ENCODE results near the gene BPIFB3.
"Not testable (repeated sequence)": the region's sequence is repeated elsewhere in the genome, so short reads cannot be mapped to it uniquely, and the experiment has no call there.

BPIFB3 gene

DNA sequence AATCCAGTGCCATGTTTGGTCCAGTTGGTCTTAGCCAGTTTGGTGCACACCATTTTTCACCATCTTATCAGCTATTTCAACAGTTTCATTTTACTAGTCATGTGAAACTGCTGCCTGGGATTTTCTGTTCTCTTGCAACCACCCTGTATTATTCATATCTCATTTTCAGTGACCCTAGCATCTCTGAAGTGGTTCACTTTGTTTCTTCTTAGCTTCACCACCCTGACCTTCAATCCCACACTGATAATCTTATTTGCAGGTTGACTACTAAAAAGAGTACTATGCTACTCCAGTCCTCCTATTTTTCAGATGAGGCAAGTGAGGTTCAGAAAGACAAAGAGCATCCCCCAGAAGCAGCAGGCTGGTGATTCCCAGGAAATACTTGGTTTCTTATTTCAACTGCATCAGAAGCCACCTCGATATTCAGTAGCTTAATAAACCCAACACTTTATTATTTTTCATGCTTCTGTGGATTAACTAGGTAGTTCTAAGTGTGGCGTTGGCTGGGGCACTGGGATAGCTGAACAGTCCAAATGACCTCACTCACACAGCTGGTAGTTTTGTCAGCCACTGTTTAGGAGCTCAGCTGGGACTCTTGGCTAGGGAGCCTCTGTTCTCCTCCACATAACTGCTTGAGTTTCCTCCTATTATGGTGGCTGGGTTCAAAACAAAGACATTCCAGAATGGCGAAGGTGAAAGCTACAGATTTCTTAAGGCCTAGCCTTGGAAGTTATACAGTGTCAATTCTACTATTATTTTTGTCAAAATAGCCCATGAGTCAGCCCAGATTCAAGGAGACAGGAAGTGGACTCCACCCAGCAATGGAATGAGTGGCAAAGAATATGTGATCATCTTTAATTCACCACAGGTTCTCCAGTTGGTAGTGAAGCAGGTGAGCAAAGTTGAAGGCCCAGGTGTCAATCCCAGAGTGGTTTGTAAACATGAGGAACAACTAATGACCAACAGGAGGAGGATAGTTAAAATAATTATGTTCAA lies 66.3 kb downstream of the BPIFB3 start:
- DNase-seq (ENCODE audit: low read depth), result no peak

DNA sequence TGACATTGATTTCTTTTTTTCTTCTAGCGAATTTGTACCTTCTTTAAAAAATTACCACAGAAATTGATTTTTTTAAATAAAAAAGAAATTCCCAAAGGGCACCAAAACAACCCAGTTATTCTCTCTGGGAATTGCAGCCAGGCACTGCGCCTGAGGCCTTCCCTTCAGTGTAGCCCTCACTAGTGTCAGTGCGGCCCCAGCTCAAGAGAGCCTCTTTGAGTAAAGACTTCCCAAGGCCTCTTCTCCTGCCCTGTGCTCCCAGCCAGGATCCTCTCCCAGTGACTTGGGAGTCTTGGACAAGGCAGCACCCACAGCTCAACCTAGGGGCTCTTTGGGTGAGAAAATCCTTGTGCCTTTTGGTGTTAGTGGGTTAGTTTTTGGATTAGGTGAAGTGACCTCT lies 67.2 kb downstream of the BPIFB3 start:
- no peak for DNase-seq (ENCODE audit: low read depth)

DNA sequence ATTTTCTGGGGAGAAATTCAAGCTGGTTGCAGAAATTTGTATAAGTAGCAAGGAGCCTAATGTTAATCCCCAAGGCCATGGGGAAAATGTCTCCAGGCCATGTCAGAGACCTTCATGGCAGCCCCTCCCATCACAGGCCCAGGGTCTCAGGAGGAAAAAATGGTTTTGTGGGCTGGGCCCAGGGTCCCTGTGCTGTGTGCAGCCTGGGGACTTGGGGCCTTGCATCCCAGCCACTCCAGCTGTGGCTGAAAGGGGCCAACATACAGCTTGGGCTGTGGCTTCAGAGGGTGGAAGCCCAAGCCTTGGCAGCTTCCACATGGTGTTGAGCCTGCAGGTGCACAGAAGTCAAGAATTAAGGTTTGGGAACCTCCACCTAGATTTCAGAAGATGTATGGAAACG lies 68.6 kb downstream of the BPIFB3 start:
- DNase-seq (ENCODE audit: low read depth), result not testable (repeated sequence)

Data from activated T-helper 1 cell treated with Interleukin-2 at 50 U/mL for 16 hours (primary cell).